RCC 7860 (cell line): ENCODE results near the gene COL9A3.
"Not testable (repeated sequence)": the region's sequence is repeated elsewhere in the genome, so short reads cannot be mapped to it uniquely, and the experiment has no call there.

Experiments used
- DNase-seq: peaks from one replicate; pipeline ENCODE4 v3.0.0-alpha.2; 2015; ENCODE audit warnings: low spot score
- FAIRE-seq: peaks from 2 replicates; lab custom pipeline; 2012; peaks lifted over from hg19 to GRCh38; lab: Jason Lieb, UNC

The COL9A3 gene

GRCh38 chr20:62832951-62833391 is 16.1 kb downstream of the COL9A3 start:
- FAIRE-seq (no peak), DNase-seq (no peak)

GRCh38 chr20:62834967-62835730 is 18.3 kb downstream of the COL9A3 start:
- FAIRE-seq, result no peak
- DNase-seq, result no peak

GRCh38 chr20:62835931-62836861 is 19.3 kb downstream of the COL9A3 start:
- DNase-seq, result no peak
- no peak for FAIRE-seq

GRCh38 chr20:62836967-62837490 is 20.2 kb downstream of the COL9A3 start:
- FAIRE-seq (no peak), DNase-seq (no peak)

GRCh38 chr20:62837790-62838127 is 20.9 kb downstream of the COL9A3 start:
- FAIRE-seq, result no peak
- no peak for DNase-seq

- FAIRE-seq (no peak), DNase-seq (no peak)
These were observed 21.5 kb downstream of the COL9A3 start for GRCh38 chr20:62838128-62838891.

GRCh38 chr20:62839261-62839660 is 22.4 kb downstream of the COL9A3 start:
- DNase-seq (no peak), FAIRE-seq (no peak)

- FAIRE-seq, result no peak
- no peak for DNase-seq
These were observed 23.0 kb downstream of the COL9A3 start for GRCh38 chr20:62839816-62840215.

GRCh38 chr20:62840244-62841197 is 23.7 kb downstream of the COL9A3 start:
- FAIRE-seq (no peak), DNase-seq (no peak)

- FAIRE-seq (no peak), DNase-seq (no peak)
These were observed 24.9 kb downstream of the COL9A3 start for GRCh38 chr20:62841705-62842212.

- DNase-seq (no peak), FAIRE-seq (no peak)
These were observed 26.8 kb downstream of the COL9A3 start for GRCh38 chr20:62843656-62844055.

GRCh38 chr20:62844182-62844581 is 27.3 kb downstream of the COL9A3 start:
- FAIRE-seq, result no peak
- DNase-seq, result no peak

- FAIRE-seq (no peak), DNase-seq (no peak)
These were observed 28.7 kb downstream of the COL9A3 start for GRCh38 chr20:62845416-62846160.

- DNase-seq, result no peak
These were observed 29.5 kb downstream of the COL9A3 start for GRCh38 chr20:62846166-62846890.

GRCh38 chr20:62848917-62849316 is 32.1 kb downstream of the COL9A3 start:
- DNase-seq, FAIRE-seq: not testable (repeated sequence)

More at GRCh38 chr20:62846166-62846890, 29.5 kb downstream of the COL9A3 start:
- no peak for FAIRE-seq

- no peak for FAIRE-seq
- DNase-seq, result no peak
These were observed 32.6 kb downstream of the COL9A3 start for GRCh38 chr20:62849431-62849830.

GRCh38 chr20:62850333-62850974 is 33.6 kb downstream of the COL9A3 start:
- FAIRE-seq (no peak), DNase-seq (no peak)

- no peak for FAIRE-seq
- DNase-seq, result no peak
These were observed 35.3 kb downstream of the COL9A3 start for GRCh38 chr20:62852196-62852595.
